Activated naive CD4-positive, alpha-beta T cell treated with anti-CD3 and anti-CD28 coated beads for 36 hours (primary cell): Measurements from ENCODE around the gene NDRG3. TPM values are rescaled to one million over a fixed set of nuclear protein-coding genes. Genes with fewer than 3 reads are reported as not detected.

Source experiments
- CTCF ChIA-PET: fragments of 350-600 bp; sonication (Branson Sonifier 250); formaldehyde crosslinking; loops from one replicate; lab custom pipeline; 2021; ENCODE audit warnings: antibody characterized with exemption; lab: Charles Lee
- DNase-seq: peaks from one replicate; pipeline ENCODE4 v3.0.0-alpha.2; 2020
- H3K27ac Mint-ChIP-seq: one replicate; pipeline ENCODE4 v1.8.0; 2021; ENCODE audit warnings: mild to moderate bottlenecking, mixed read lengths
- H3K27me3 Mint-ChIP-seq: one replicate; pipeline ENCODE4 v1.8.0; 2021; ENCODE audit warnings: low read depth, mixed read lengths
- H3K36me3 Mint-ChIP-seq: one replicate; pipeline ENCODE4 v1.8.0; 2021; ENCODE audit warnings: low read depth, mixed read lengths
- H3K4me1 Mint-ChIP-seq: one replicate; pipeline ENCODE4 v1.8.0; 2021; ENCODE audit warnings: low read depth, mixed read lengths
- H3K4me3 Mint-ChIP-seq: one replicate; pipeline ENCODE4 v1.8.0; 2021; ENCODE audit warnings: mild to moderate bottlenecking, moderate library complexity, mixed read lengths
- H3K9me3 Mint-ChIP-seq: one replicate; pipeline ENCODE4 v1.8.0; 2021; ENCODE audit warnings: mixed read lengths
- intact Hi-C: fragments of 100-400 bp; cut with micrococcal nuclease; formaldehyde crosslinking; loops from one replicate; pipeline ENCODE4 v1.15.1; 2023
- total RNA-seq, 2 experiments: library from RNA; stranded (reverse); gene quantifications; one replicate each; pipeline ENCODE4 v1.2.3, GENCODE V29; 2021

The NDRG3 gene
- 10 to 100 TPM; 26.1 to 28.2 TPM for total RNA-seq

DNA sequence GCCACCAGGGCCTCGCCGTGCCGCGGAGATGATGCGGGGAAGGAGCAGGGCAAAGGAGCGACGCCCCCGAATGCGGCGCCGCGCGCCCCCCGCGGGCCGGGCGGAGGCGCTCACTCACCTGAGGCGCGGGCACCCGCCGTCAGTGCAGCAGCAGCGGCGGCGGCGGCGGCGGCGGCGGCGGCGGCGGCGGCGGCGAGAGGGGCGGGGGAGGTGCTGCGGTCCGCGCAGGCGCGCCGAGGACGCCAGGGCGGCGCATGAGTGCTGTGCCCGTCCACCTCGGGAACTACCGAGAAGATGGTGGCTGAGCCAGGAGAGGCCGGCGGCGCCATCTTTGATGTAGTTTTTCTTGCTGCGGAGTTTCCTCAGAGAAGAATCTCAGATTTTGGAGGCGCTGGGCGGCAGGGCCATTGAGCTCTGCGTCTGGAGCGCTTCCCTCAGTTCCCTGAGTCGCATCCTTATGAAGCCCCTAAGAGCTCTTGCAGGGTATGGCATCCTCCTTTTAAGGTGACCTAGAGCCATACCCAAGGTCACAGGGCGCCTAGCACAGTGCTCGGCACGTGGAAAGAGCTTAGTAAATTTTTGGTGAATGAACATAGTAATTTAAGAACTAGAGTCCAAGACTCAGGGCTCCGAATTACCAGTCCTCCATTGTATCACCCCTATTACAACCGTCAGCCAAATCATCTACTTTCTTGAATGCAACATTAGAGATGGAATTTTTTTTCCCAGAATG, at the start of gene NDRG3:
TSS of gene NDRG3 (minus strand) at position 164 of the 733 bp plus-strand sequence. CDS start 24,355 bp downstream, outside the sequence.
- Mint-ChIP-seq H3K36me3 (no peaks in the 10 kb centered on the region), H3K27me3 (no peaks in the 10 kb centered on the region), H3K27ac (peak within 1 kb of the TSS; percentile 86), H3K4me1 (peaks cover 21% of the 10 kb centered on the region), H3K4me3 (peak within 1 kb of the TSS; percentile 86), H3K9me3 (no peaks in the 10 kb centered on the region)
- CTCF ChIA-PET, result interaction anchor here (0.6 to 3.8 kb wide), 7 partner anchors 9 to 130 kb away, joined by 3 to 13 read pairs (median 4); partner anchors contain the start of gene DSN1
- intact Hi-C loops, result loop anchor here (1.0 kb wide), 5 partner anchors 13 to 141 kb away; partner anchors contain the start of genes DSN1 and RAB5IF
- peak; percentile 96 for DNase-seq

DNA sequence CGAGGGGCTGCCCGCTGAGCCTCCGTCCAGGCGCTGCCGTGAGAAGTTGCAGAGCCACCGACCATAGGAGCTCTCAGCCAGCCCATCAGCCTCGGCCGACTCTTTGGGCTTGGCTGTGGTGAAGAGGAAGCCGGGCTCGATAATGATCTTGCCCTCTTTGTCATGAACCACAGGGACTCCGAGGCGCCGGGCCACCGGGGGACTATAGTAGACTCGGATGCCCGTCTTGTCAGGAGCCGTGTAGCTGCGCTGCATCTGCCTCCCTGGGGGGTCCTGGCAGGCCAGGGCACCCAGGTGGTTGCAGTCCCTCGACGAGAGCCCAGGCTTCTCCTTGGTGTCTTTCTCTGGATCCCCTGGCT, 48.2 kb upstream of the NDRG3 start:
- DNase-seq, result no peak
- intact Hi-C loops, result no loop called here

DNA sequence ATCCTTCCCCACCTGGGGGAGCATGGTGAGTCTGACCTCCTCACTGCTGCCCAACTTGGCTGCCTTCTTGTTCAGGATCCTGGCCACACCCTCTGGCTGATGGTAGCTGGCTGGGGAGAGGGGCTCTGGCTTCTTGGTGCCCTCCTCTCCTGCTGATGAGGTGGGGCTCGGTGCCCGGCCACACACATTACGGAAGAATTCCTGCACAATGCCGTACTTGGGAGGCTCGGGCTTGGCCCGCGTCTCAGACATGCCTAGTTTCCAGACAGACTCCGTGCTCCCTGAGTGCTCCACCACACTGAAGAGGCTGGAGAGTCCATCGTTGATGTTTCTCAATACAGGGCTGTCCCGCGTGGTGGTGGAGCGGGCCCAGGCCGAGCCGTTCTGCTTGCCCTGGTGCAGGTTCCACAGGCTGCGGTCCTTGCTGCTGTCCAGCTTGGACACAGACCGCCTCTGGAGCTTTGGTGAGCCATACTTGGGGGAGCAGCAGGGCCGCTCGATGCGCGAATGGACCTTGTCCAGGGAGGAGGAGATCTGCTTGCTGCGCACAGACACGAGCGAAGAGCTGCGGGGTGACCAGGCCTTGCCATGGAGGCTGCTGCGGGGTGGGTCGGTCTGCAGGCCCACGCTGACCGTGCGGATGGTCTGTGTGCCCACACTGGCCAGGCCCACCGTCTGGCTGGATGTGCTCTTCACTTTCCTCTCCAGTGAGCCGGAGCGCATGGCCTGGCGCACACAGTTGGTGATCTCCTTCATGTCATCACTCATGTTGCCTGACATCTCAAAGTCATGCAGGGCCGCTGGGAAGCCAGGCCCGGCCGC, 47.6 kb upstream of the NDRG3 start:
- DNase-seq, result no peak
- H3K27me3 Mint-ChIP-seq, result no peaks in the 10 kb centered on the region
- intact Hi-C loops, result no loop called here
- no peaks in the 10 kb centered on the region for H3K36me3 Mint-ChIP-seq
- no peak overlapping the region for H3K4me3 Mint-ChIP-seq
- H3K27ac Mint-ChIP-seq, result no peak overlapping the region
- CTCF ChIA-PET, result interaction anchor here (0.6 to 0.8 kb wide), 2 partner anchors 75 to 1889 kb away, joined by 3 read pairs; no protein-coding TSS in a partner anchor
- H3K4me1 Mint-ChIP-seq, result no peaks in the 10 kb centered on the region
- no peaks in the 10 kb centered on the region for H3K9me3 Mint-ChIP-seq

More for the DNA sequence above, 48.2 kb upstream of the NDRG3 start:
- no peaks in the 10 kb centered on the region for H3K9me3 Mint-ChIP-seq
- H3K27me3 Mint-ChIP-seq, result no peaks in the 10 kb centered on the region
- H3K36me3 Mint-ChIP-seq, result no peaks in the 10 kb centered on the region
- H3K27ac Mint-ChIP-seq, result no peak overlapping the region
- CTCF ChIA-PET, result interaction anchor here (0.8 kb wide), 1 partner anchor 1888 kb away, joined by 3 read pairs; no protein-coding TSS in a partner anchor
- no peak overlapping the region for H3K4me3 Mint-ChIP-seq
- no peaks in the 10 kb centered on the region for H3K4me1 Mint-ChIP-seq

DNA sequence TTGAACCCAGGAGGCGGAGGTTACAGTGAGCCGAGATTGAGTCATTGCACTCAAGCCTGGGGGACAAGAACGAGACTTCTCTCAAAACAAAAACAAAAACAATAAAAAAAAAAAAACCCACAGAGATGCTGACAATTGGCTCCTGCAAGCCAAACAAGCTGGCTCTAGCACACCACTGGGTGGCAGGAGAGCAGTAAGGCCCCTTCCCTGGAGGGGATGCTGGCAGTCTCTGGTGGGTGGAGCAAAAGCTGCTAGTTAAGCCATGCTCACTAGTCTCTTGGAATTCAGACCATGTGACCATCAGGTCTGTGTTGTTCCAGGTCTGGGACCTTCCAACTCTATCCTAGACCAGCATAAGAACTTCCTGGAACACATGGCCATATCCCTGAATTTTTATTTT, 46.5 kb upstream of the NDRG3 start:
- Mint-ChIP-seq H3K27ac (no peak overlapping the region), H3K4me3 (no peak overlapping the region), H3K27me3 (no peaks in the 10 kb centered on the region), H3K9me3 (no peaks in the 10 kb centered on the region), H3K4me1 (no peaks in the 10 kb centered on the region), H3K36me3 (no peaks in the 10 kb centered on the region)
- CTCF ChIA-PET, result interaction anchor here (0.6 kb wide), 1 partner anchor 31 kb away, joined by 3 read pairs; no protein-coding TSS in a partner anchor
- intact Hi-C loops, result no loop called here
- DNase-seq, result peak; percentile 20

DNA sequence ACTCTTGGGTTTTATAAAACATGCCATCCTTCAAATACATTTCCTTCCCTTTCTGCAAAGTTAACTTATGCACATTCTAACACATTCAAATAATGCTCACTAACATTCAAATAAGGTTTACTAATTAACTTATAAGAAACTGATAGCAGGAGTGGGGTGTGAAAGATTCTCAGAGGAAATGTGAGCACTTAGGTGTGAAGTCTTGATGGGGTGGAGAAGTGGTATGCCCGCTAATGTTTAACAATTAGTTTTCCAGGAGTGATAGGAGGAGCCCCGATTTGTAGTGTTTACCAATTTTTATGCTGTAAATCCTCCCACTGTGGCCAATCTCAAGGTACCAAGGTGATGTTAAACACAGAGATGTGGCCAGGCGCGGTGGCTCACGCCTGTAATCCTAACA, 46.0 kb upstream of the NDRG3 start:
- H3K4me3 Mint-ChIP-seq, result no peak overlapping the region
- CTCF ChIA-PET, result no interaction called here
- no peak for DNase-seq
- no peaks in the 10 kb centered on the region for H3K27me3 Mint-ChIP-seq
- H3K9me3 Mint-ChIP-seq, result no peaks in the 10 kb centered on the region
- no peak overlapping the region for H3K27ac Mint-ChIP-seq
- H3K4me1 Mint-ChIP-seq, result no peaks in the 10 kb centered on the region
- intact Hi-C loops, result no loop called here
- no peaks in the 10 kb centered on the region for H3K36me3 Mint-ChIP-seq

DNA sequence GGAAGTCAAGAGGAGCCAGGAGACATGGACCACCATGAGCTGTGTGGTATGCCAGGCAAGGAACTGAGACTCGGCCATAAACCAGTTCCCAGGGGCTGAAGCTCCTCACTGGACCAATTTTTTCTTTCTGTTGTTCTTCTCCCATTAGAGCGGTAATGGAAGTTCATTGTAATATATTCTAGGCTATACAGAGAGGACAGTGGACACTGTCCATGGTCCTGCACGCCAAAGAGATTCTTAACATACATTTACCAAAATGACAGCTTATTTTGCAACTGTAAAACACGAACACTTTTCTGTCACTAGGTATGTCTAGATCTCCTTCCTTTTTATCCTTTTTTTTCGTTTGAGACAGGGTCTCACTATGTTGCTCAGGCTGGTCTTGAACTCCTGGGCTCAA, 40.8 kb upstream of the NDRG3 start:
- Mint-ChIP-seq H3K4me1 (no peaks in the 10 kb centered on the region), H3K36me3 (no peaks in the 10 kb centered on the region), H3K27ac (no peak overlapping the region), H3K27me3 (no peaks in the 10 kb centered on the region), H3K9me3 (no peaks in the 10 kb centered on the region), H3K4me3 (no peak overlapping the region)
- intact Hi-C loops, result no loop called here
- no peak for DNase-seq
- CTCF ChIA-PET, result interaction anchor here (0.7 kb wide), 1 partner anchor 22 kb away, joined by 3 read pairs; no protein-coding TSS in a partner anchor

DNA sequence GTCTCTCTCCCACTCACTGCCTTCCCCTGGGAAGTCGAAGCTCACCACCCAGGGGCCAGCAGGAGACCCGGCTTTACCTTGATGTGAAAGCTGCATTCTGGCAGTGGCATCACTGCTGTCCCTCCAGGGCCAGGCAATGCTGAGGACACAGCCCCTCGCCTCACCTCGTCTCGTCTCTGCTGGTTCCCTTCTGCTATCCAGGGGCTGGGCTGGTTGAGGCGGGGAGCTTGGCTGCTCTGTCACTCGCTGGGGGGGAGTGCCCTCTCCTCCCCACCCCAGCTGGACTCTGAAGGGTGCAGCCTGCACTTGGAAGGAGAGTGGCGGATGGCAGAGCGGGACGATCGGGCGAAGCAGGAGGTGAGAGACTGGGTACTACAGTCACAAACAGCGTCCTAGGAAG, 40.4 kb upstream of the NDRG3 start:
- Mint-ChIP-seq H3K36me3 (no peaks in the 10 kb centered on the region), H3K4me3 (no peak overlapping the region), H3K27me3 (no peaks in the 10 kb centered on the region), H3K4me1 (no peaks in the 10 kb centered on the region), H3K27ac (no peak overlapping the region), H3K9me3 (no peaks in the 10 kb centered on the region)
- DNase-seq, result no peak
- intact Hi-C loops, result no loop called here
- CTCF ChIA-PET, result interaction anchor here (0.7 kb wide), 1 partner anchor 22 kb away, joined by 3 read pairs; no protein-coding TSS in a partner anchor

DNA sequence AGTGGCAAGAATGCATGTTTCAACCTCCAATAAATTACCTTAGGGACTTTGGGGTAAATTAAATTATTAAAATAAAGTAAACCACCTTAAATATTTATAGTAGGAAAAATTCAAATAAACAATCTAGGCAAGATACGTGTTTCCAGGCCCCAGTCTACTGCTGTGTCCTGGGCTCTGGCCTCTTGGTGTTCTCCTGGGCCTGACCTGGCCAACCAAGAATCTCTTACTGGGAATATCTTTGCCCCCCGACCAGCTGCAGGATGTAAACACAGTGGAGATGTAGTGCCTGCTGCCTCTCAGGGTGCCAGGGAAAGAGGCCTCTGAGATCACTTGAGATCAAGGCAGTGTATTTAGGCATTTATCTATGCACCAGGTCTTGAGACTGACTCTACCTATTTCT, 39.4 kb upstream of the NDRG3 start:
- H3K36me3 Mint-ChIP-seq, result no peaks in the 10 kb centered on the region
- intact Hi-C loops, result no loop called here
- no peak for DNase-seq
- H3K27ac Mint-ChIP-seq, result no peak overlapping the region
- H3K4me3 Mint-ChIP-seq, result no peak overlapping the region
- CTCF ChIA-PET, result no interaction called here
- H3K4me1 Mint-ChIP-seq, result no peaks in the 10 kb centered on the region
- no peaks in the 10 kb centered on the region for H3K27me3 Mint-ChIP-seq
- no peaks in the 10 kb centered on the region for H3K9me3 Mint-ChIP-seq

DNA sequence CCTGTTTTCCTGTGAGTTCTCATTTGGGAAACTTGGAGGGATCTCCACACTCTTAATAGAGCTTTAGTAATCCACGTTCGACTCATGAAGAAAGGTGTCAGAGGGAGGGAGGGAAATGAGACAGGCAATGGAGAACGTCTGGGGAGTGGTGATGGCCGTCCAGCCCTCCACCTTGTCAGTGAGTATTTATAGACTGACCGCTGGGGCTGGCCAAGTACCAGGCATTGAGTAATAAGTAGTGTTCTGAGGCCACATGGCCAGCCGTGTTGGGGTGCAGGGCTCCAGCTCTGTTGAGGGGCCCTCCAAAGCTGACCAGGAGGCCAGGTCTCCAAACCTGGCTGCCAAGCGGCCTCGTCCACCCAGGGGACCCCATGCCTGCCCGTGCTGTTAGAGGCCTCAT, 39.0 kb upstream of the NDRG3 start:
- intact Hi-C loops, result no loop called here
- CTCF ChIA-PET, result interaction anchor here (0.5 kb wide), 1 partner anchor 58 kb away, joined by 5 read pairs; no protein-coding TSS in a partner anchor
- no peak overlapping the region for H3K27ac Mint-ChIP-seq
- H3K36me3 Mint-ChIP-seq, result no peaks in the 10 kb centered on the region
- H3K4me1 Mint-ChIP-seq, result no peaks in the 10 kb centered on the region
- H3K4me3 Mint-ChIP-seq, result no peak overlapping the region
- H3K27me3 Mint-ChIP-seq, result no peaks in the 10 kb centered on the region
- no peaks in the 10 kb centered on the region for H3K9me3 Mint-ChIP-seq
- no peak for DNase-seq

DNA sequence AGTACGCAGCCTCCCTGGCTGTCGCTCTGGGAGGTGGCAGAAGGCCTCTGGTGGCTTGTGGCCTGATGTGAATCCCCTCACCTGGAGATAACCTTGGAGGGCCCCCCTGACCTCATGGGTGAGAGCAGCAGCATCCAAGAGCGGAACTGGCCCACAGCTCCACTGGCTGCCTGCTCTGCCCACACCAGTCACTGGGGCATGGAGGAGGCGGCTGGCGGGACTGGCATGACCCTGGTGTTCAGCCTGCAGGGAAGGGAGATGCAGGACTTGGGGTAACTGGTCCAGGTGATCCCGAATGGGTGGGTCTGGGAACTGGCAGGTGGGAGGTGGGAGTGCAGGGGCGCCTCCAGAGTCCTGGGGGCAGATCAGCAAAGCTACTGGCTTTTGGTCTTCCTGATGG, 38.2 kb upstream of the NDRG3 start:
- H3K36me3 Mint-ChIP-seq, result no peaks in the 10 kb centered on the region
- CTCF ChIA-PET, result interaction anchor here (0.5 kb wide), 1 partner anchor 59 kb away, joined by 5 read pairs; no protein-coding TSS in a partner anchor
- intact Hi-C loops, result no loop called here
- no peak overlapping the region for H3K4me3 Mint-ChIP-seq
- H3K4me1 Mint-ChIP-seq, result no peaks in the 10 kb centered on the region
- no peaks in the 10 kb centered on the region for H3K27me3 Mint-ChIP-seq
- no peak overlapping the region for H3K27ac Mint-ChIP-seq
- no peaks in the 10 kb centered on the region for H3K9me3 Mint-ChIP-seq
- no peak for DNase-seq

DNA sequence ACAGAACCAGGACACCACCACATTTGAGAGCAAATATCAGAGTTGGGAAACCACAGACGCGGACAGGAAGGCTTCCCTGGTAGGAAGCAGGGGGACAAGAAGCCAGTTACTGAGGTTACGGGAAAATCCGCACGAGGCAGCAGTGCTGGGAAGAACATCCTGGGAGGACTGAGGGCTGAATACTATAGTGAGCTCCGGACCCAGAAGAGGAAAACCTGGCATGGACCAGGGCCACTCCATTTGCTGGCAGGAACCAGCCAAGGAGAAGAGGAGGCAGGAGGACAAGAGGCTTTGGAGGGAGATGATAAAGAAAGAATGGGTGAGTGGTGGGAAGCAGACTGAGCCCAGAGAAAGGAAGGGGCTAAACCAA, 33.8 kb upstream of the NDRG3 start:
- H3K9me3 Mint-ChIP-seq, result no peaks in the 10 kb centered on the region
- no peaks in the 10 kb centered on the region for H3K36me3 Mint-ChIP-seq
- intact Hi-C loops, result no loop called here
- no peak for DNase-seq
- no peak overlapping the region for H3K4me3 Mint-ChIP-seq
- H3K27ac Mint-ChIP-seq, result no peak overlapping the region
- H3K4me1 Mint-ChIP-seq, result no peaks in the 10 kb centered on the region
- no peaks in the 10 kb centered on the region for H3K27me3 Mint-ChIP-seq
- CTCF ChIA-PET, result no interaction called here

DNA sequence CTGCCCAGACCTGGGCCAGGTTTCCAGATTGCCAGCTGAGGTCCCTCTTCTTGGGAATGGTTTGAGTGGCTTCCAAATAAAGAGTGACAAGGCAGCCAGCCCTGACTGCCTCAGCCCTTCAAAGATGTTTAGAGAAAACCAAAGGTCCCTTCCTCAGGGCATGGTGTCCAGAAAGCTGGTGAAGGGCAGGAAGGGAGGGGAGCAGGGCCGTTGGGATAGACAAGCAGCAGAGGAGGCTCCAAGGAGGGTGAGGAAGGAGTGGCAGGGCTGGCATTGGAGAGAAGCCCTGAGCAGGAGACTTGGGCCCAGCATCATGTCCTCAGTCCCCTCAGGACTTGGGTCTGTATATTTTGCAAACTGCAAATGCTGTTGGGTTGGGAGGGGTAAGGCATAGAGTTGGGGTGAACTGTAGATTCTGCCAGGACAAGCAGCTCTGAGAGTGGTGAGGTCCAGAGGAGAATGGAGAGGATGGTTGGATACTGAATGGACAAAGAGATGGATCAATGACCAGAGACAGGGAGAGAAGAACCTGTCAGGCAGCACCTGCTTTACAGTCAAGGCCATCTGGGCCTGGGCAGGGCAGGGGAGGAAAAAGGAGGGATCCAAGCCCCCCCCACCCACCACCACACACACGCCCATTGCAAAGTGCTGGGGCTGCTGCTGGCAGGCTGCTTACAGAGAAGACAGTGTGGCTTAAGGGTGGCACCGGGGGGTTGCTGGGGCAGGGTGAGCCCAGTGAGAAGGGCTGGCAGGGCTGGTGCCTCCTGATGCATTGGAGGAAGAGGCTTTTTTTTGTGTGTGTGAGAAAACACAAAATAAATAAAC, 33.2 kb upstream of the NDRG3 start:
- peaks cover 2% of the 10 kb centered on the region for H3K4me1 Mint-ChIP-seq
- H3K9me3 Mint-ChIP-seq, result no peaks in the 10 kb centered on the region
- no peaks in the 10 kb centered on the region for H3K27me3 Mint-ChIP-seq
- CTCF ChIA-PET, result no interaction called here
- no peak overlapping the region for H3K4me3 Mint-ChIP-seq
- H3K36me3 Mint-ChIP-seq, result no peaks in the 10 kb centered on the region
- H3K27ac Mint-ChIP-seq, result no peak overlapping the region
- intact Hi-C loops, result no loop called here
- no peak for DNase-seq
